ENCODE measurements around the gene ANP32A.

DNA sequence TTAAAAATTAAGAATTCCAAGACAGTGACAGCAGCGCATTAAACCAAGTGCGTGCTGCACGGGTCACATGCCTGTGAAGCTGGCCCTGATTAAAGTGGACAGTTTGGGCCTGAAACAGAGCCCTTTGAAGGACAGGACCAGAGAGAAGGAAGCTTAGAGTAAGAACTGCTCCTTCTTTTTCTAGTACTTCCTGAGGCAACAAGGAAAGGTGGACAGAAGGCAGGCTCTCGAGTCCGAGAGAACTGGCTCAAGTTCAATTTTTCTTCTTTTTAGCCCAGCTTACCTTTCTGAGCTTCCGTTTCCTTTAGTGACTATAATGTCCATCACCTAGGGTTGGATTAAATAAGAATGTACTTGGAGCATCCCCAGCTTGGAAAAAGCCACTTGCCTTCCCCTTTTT, 26.9 kb downstream of the ANP32A start:
- TF ChIP-seq POLR2A (IDR thresholded peaks at IDR 0.05), result no peak
- TF ChIP-seq, protein P1, sequence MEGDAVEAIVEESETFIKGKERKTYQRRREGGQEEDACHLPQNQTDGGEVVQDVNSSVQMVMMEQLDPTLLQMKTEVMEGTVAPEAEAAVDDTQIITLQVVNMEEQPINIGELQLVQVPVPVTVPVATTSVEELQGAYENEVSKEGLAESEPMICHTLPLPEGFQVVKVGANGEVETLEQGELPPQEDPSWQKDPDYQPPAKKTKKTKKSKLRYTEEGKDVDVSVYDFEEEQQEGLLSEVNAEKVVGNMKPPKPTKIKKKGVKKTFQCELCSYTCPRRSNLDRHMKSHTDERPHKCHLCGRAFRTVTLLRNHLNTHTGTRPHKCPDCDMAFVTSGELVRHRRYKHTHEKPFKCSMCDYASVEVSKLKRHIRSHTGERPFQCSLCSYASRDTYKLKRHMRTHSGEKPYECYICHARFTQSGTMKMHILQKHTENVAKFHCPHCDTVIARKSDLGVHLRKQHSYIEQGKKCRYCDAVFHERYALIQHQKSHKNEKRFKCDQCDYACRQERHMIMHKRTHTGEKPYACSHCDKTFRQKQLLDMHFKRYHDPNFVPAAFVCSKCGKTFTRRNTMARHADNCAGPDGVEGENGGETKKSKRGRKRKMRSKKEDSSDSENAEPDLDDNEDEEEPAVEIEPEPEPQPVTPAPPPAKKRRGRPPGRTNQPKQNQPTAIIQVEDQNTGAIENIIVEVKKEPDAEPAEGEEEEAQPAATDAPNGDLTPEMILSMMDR (IDR thresholded peaks at IDR 0.05), result no peak
